ENCODE data around the gene TRIM71. TPM values are rescaled to one million over a fixed set of nuclear protein-coding genes. Genes with fewer than 3 reads are reported as not detected.
A peak's percentile ranks its signal among the peaks of the same experiment; 100 is the strongest.

TRIM71 gene
- total RNA-seq, 4 donors from 2014 or later, result 0.48 TPM; not detected in 3

DNA sequence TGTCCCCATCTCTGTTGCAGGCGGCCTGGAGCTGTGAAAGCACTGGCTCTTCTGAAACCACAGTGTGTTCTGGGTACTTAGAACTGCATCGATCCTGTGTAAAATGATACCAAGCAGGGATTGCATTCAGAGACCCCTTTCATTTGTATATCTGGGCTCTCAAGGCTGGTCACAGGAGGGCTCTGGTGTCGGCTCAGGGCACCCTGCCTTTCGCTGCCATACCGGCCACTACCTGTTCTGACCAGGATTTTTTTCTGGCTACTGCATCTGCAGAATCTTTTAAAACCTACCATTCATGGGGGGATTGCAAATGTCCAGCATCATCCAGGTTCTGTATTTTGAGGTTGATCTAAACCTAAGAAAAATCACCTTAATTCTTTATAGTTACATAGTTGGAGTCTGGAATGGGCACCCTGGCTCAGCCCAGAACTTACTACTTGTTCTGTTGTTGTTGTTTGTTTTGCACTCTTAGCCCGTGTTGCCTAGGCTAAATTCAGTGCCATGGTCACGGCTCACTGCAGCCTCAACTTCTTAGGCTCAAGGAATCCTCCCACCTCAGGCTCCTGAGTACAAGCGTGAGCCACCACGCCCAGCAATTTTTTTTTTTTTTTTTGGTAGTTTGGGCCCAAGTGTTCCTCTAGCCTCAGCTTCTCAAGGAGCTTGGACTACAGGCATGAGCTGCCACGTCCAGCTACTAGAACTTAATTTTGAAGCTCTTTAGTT, 52.7 kb downstream of the TRIM71 start:
- Histone ChIP-seq H3K4me3 (no peak overlapping the region), H3K27me3 (no peaks in the 10 kb centered on the region), H3K36me3 (no peaks in the 10 kb centered on the region), H3K9me3 (no peaks in the 10 kb centered on the region), H3K4me1 (peaks cover 0 to 6% of the 10 kb centered on the region in 2 donors), H3K27ac (no peak overlapping the region)
- no peak for DNase-seq
- intact Hi-C loops (cut with DNase I; ENCODE audit: low total_unique reads), result no loop called here
- TF ChIP-seq, protein P1, sequence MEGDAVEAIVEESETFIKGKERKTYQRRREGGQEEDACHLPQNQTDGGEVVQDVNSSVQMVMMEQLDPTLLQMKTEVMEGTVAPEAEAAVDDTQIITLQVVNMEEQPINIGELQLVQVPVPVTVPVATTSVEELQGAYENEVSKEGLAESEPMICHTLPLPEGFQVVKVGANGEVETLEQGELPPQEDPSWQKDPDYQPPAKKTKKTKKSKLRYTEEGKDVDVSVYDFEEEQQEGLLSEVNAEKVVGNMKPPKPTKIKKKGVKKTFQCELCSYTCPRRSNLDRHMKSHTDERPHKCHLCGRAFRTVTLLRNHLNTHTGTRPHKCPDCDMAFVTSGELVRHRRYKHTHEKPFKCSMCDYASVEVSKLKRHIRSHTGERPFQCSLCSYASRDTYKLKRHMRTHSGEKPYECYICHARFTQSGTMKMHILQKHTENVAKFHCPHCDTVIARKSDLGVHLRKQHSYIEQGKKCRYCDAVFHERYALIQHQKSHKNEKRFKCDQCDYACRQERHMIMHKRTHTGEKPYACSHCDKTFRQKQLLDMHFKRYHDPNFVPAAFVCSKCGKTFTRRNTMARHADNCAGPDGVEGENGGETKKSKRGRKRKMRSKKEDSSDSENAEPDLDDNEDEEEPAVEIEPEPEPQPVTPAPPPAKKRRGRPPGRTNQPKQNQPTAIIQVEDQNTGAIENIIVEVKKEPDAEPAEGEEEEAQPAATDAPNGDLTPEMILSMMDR (IDR thresholded peaks at IDR 0.05), result no peak
- TF ChIP-seq POLR2A (IDR thresholded peaks at IDR 0.05), result no peak

DNA sequence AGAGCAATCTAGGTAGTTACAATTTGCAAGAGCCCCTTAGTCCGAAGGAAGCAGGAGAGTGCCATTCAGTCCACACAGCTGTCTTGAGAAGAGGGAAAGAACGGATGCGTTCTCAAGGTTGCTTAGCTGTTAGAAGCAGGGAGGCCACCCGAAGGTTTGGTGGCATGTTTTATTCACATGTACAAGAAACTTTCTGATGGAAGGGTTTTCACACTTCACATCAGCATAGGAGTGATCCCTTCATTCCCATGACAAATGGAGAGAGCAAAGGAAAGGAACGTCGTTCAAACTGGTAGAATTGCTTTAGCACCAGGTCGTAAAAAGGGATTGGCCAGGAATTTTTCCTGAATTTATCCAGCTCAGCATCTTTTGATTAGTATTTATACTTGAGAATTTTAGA, 53.5 kb downstream of the TRIM71 start:
- intact Hi-C loops (cut with DNase I; ENCODE audit: low total_unique reads), result no loop called here

DNA sequence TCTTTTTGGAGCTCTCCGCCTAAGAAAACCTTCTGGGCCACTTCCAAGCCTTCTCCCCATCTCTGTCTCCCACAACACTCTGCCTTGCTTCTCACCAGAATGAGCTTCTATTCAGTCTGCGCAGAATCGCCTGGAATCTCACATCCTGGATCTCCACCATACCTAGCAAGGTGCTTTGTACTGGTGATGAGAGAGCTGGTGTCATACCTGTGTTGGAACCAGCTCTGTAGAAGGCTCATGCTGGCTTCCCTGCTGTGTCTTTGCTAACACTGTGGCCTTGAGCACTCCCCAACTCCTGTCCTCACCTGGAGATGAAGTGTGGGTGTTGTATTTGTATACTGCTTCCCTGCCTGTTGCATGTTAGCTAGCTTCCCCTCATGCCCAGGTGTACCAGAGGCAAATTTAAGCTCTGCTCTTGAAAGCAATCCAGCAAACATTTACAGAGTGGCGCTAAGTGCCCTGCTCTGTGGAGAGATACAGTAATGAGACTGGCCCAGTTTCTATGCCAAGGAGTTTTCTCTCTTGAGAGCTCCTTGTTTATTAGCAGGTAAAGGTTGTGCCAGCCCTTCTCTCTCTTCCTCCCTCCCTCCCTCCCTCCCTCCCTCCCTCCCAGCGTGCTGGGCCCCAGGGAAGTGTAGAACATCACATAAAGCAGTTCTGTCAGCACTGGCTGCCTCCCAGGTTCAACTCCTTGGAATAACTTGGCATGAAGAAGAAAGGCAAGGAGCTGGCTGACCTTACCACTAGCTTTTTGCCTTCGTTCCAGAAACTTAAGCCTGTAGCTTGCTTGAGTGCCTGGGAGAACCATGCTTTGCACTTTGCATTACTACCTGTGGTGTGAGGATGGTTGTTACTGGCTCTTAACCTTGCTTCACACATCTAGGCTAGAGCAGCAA, 54.9 kb downstream of the TRIM71 start:
- Histone ChIP-seq H3K27me3 (no peaks in the 10 kb centered on the region), H3K9me3 (no peaks in the 10 kb centered on the region), H3K36me3 (no peaks in the 10 kb centered on the region), H3K4me1 (peaks cover 0 to 6% of the 10 kb centered on the region in 2 donors), H3K27ac (no peak overlapping the region), H3K4me3 (no peak overlapping the region)
- intact Hi-C loops (cut with DNase I; ENCODE audit: low total_unique reads), result no loop called here
- peak; percentile 22 to 51 for DNase-seq
- no peak for TF ChIP-seq POLR2A (IDR thresholded peaks at IDR 0.05)
- TF ChIP-seq, protein P1 (IDR thresholded peaks at IDR 0.05), result no peak

More for the DNA sequence above, 53.5 kb downstream of the TRIM71 start:
- H3K4me1 ChIP-seq, result peaks cover 0 to 6% of the 10 kb centered on the region in 2 donors
- no peak for DNase-seq
- no peak overlapping the region for H3K4me3 ChIP-seq
- H3K36me3 ChIP-seq, result no peaks in the 10 kb centered on the region
- no peaks in the 10 kb centered on the region for H3K9me3 ChIP-seq
- no peak overlapping the region for H3K27ac ChIP-seq
- TF ChIP-seq POLR2A (IDR thresholded peaks at IDR 0.05), result no peak
- TF ChIP-seq, protein P1 (IDR thresholded peaks at IDR 0.05), result no peak
- no peaks in the 10 kb centered on the region for H3K27me3 ChIP-seq

DNA sequence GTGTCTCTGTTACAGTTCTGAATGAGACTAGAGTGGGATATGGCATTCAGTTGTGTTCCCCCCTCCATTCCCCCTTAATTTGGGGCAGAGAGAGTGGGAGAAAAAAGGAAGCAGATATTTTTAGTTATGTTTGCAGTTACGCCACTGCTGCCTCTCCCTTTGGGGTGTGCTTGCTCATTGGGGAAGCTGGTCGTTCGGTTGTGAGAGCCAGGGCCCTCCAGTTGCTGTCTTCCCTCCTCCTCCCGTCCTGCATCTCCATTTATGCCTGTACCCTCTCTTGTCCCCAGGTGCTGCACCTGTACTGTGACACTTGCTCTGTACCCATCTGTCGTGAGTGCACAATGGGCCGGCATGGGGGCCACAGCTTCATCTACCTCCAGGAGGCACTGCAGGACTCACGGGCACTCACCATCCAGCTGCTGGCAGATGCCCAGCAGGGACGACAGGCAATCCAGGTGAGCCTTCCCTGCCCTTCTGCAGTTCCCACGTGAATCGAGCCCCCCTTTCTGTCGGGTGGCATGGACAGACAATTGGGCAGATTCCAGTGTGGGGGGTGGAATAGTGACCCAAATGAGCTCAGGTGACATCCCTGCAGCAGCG, 55.8 kb downstream of the TRIM71 start:
- Histone ChIP-seq H3K4me3 (no peak overlapping the region), H3K27me3 (no peaks in the 10 kb centered on the region), H3K36me3 (no peaks in the 10 kb centered on the region), H3K9me3 (no peaks in the 10 kb centered on the region), H3K4me1 (peaks cover 0 to 6% of the 10 kb centered on the region in 2 donors), H3K27ac (no peak overlapping the region)
- no peak for DNase-seq
- intact Hi-C loops (cut with DNase I; ENCODE audit: low total_unique reads), result no loop called here
- TF ChIP-seq, protein P1 (IDR thresholded peaks at IDR 0.05), result no peak
- TF ChIP-seq POLR2A (IDR thresholded peaks at IDR 0.05), result no peak
